Stomach smooth muscle (tissue), 2 donors: ENCODE results near the gene DKK2.
"Not testable (repeated sequence)": the region's sequence is repeated elsewhere in the genome, so short reads cannot be mapped to it uniquely, and the experiment has no call there.

Experiments
- H3K27ac ChIP-seq: one replicate; pipeline ENCODE4 v1.7.0; 2013; ENCODE audit warnings: mild to moderate bottlenecking, low read length, inconsistent platforms
- H3K27me3 ChIP-seq, 2 donors: one replicate each; pipeline ENCODE4 v1.7.0; 2013; ENCODE audit warnings: low read length in 2 of 2; ENCODE audit not compliant: insufficient read depth in 2 of 2, control insufficient read depth in 1 of 2
- H3K36me3 ChIP-seq, 2 donors: one replicate each; pipeline ENCODE4 v1.7.0; 2013; ENCODE audit warnings: low read length in 2 of 2; ENCODE audit not compliant: control insufficient read depth in 2 of 2, insufficient read depth in 2 of 2
- H3K4me1 ChIP-seq: one replicate; pipeline ENCODE4 v1.7.0; 2013; ENCODE audit warnings: low read length; ENCODE audit not compliant: control insufficient read depth, insufficient read depth
- H3K4me3 ChIP-seq, 2 donors: one replicate each; pipeline ENCODE4 v1.7.0; 2013; ENCODE audit warnings: low read length in 2 of 2
- H3K9ac ChIP-seq, 2 donors: one replicate each; pipeline ENCODE4 v1.7.0; 2013; ENCODE audit warnings: low read length in 2 of 2, mild to moderate bottlenecking in 1 of 2
- H3K9me3 ChIP-seq, 2 donors: one replicate each; pipeline ENCODE4 v1.7.0; 2013; ENCODE audit warnings: low read length in 2 of 2; ENCODE audit not compliant: control insufficient read depth in 2 of 2
- donor health status: healthy.
- donor health status: Pancreatic carcinoma.

The DKK2 gene

GRCh38 chr4:106909486-106910188, 126.5 kb downstream of the DKK2 start:
- Histone ChIP-seq H3K36me3 (no peaks in the 10 kb centered on the region), H3K4me3 (no peak overlapping the region), H3K9ac (no peak overlapping the region), H3K9me3 (no peaks in the 10 kb centered on the region), H3K27me3 (no peaks in the 10 kb centered on the region), H3K4me1 (no peaks in the 10 kb centered on the region), H3K27ac (no peak overlapping the region)

GRCh38 chr4:106908049-106908448, 128.1 kb downstream of the DKK2 start:
- H3K36me3 ChIP-seq, result not testable (repeated sequence)

GRCh38 chr4:106907216-106907615, 128.9 kb downstream of the DKK2 start:
- Histone ChIP-seq H3K9me3 (no peaks in the 10 kb centered on the region), H3K36me3 (no peaks in the 10 kb centered on the region), H3K9ac (no peak overlapping the region), H3K27me3 (no peaks in the 10 kb centered on the region), H3K4me3 (no peak overlapping the region), H3K4me1 (no peaks in the 10 kb centered on the region), H3K27ac (no peak overlapping the region)

More at GRCh38 chr4:106908049-106908448, 128.1 kb downstream of the DKK2 start:
- not testable (repeated sequence) for H3K4me3 ChIP-seq, H3K9me3 ChIP-seq, H3K9ac ChIP-seq, H3K27me3 ChIP-seq, H3K27ac ChIP-seq, H3K4me1 ChIP-seq

GRCh38 chr4:106906728-106907127, 129.4 kb downstream of the DKK2 start:
- no peak overlapping the region for H3K4me3 ChIP-seq
- H3K36me3 ChIP-seq, result no peaks in the 10 kb centered on the region
- H3K9me3 ChIP-seq, result no peaks in the 10 kb centered on the region
- H3K9ac ChIP-seq, result no peak overlapping the region
- H3K4me1 ChIP-seq, result no peaks in the 10 kb centered on the region
- no peak overlapping the region for H3K27ac ChIP-seq
- no peaks in the 10 kb centered on the region for H3K27me3 ChIP-seq

- no peak overlapping the region for H3K4me3 ChIP-seq
- no peaks in the 10 kb centered on the region for H3K36me3 ChIP-seq
- H3K27ac ChIP-seq, result no peak overlapping the region
- no peaks in the 10 kb centered on the region for H3K27me3 ChIP-seq
- H3K4me1 ChIP-seq, result no peaks in the 10 kb centered on the region
- no peak overlapping the region for H3K9ac ChIP-seq
- no peaks in the 10 kb centered on the region for H3K9me3 ChIP-seq
Observed at GRCh38 chr4:106898621-106899230, 137.4 kb downstream of the DKK2 start.

GRCh38 chr4:106893903-106894302, 142.2 kb downstream of the DKK2 start:
- H3K4me1 ChIP-seq, result no peaks in the 10 kb centered on the region
- H3K36me3 ChIP-seq, result no peaks in the 10 kb centered on the region
- no peak overlapping the region for H3K9ac ChIP-seq
- no peaks in the 10 kb centered on the region for H3K9me3 ChIP-seq
- H3K27me3 ChIP-seq, result no peaks in the 10 kb centered on the region
- H3K27ac ChIP-seq, result no peak overlapping the region
- H3K4me3 ChIP-seq, result no peak overlapping the region

GRCh38 chr4:106893395-106893881, 142.7 kb downstream of the DKK2 start:
- Histone ChIP-seq H3K4me3 (no peak overlapping the region), H3K27me3 (no peaks in the 10 kb centered on the region), H3K27ac (no peak overlapping the region), H3K36me3 (no peaks in the 10 kb centered on the region), H3K4me1 (no peaks in the 10 kb centered on the region), H3K9ac (no peak overlapping the region), H3K9me3 (no peaks in the 10 kb centered on the region)

- Histone ChIP-seq H3K27ac (no peak overlapping the region), H3K36me3 (no peaks in the 10 kb centered on the region), H3K9me3 (no peaks in the 10 kb centered on the region), H3K4me1 (no peaks in the 10 kb centered on the region), H3K27me3 (no peaks in the 10 kb centered on the region), H3K4me3 (no peak overlapping the region), H3K9ac (no peak overlapping the region)
Observed at GRCh38 chr4:106892786-106893185, 143.3 kb downstream of the DKK2 start.

- no peak overlapping the region for H3K9ac ChIP-seq
- H3K4me1 ChIP-seq, result no peaks in the 10 kb centered on the region
- no peaks in the 10 kb centered on the region for H3K27me3 ChIP-seq
- H3K4me3 ChIP-seq, result no peak overlapping the region
- H3K9me3 ChIP-seq, result no peaks in the 10 kb centered on the region
- H3K36me3 ChIP-seq, result no peaks in the 10 kb centered on the region
- no peak overlapping the region for H3K27ac ChIP-seq
Observed at GRCh38 chr4:106875340-106875739, 160.8 kb downstream of the DKK2 start.
